K562 (cell line): ENCODE data around the gene LRCH1. TPM values are rescaled to one million over a fixed set of nuclear protein-coding genes. Genes with fewer than 3 reads are reported as not detected.

Experiments
- ATAC-seq: fragments of 200-7000 bp; cut with Tn5 transposase; 3 replicates; pipeline ENCODE4 v1.9.1; 2020; ENCODE audit warnings: moderate library complexity
- BruUV-seq: library from RNA; stranded (reverse); fragments of 400-500 nt; replicated peaks from 2 replicates; lab custom pipeline; 2021; lab: Mats Ljungman, UMichigan
- CTCF ChIA-PET: fragments of 300-600 bp; formaldehyde crosslinking; extraction: SDS; loops from one replicate; lab custom pipeline; 2021; ENCODE audit warnings: low intra/inter-chr PET ratio; lab: Yijun Ruan, JAX
- POLR2A ChIA-PET: fragments of 300-600, 350-650 bp; sonication (Branson Sonifier 250); formaldehyde crosslinking; extraction: SDS; loops from one replicate; lab custom pipeline; 2021; ENCODE audit warnings: antibody characterized with exemption, inconsistent platforms; lab: Yijun Ruan, JAX
- DNase-seq, 4 experiments: peaks; one replicate each; pipeline versions ENCODE4 v3.0.0 to v3.0.0-alpha.2; 2011 to 2018; ENCODE audit warnings: low spot score in 3 of 4, mixed read lengths in 3 of 4; ENCODE audit errors: extremely low read depth in 1 of 4
- FAIRE-seq: peaks from 2 replicates; lab custom pipeline; 2011; peaks lifted over from hg19 to GRCh38; lab: Jason Lieb, UNC
- H2AFZ ChIP-seq: 2 replicates; pipeline ENCODE4 v1.6.0; 2011; ENCODE audit warnings: low read depth, low read length, control low read depth, inconsistent platforms
- H3K27ac ChIP-seq: fragments of 200-600 bp; 3 replicates; pipeline ENCODE4 v1.8.0; 2011; ENCODE audit warnings: low read depth, mild to moderate bottlenecking, control low read depth, inconsistent platforms, low read length, moderate library complexity, mixed read lengths; ENCODE audit errors: extremely low read depth
- H3K27me3 ChIP-seq, 2 experiments: fragments of 300-600 bp in 1 of 2; 2 replicates in 1 of 2; 3 replicates in 1 of 2; pipeline versions ENCODE4 v1.6.0 to v1.8.0; 2011; ENCODE audit warnings: inconsistent platforms in 2 of 2, low read length in 2 of 2, mild to moderate bottlenecking in 1 of 2, mixed read lengths in 1 of 2, moderate library complexity in 1 of 2; ENCODE audit not compliant: control insufficient read depth in 2 of 2, insufficient read depth in 2 of 2
- H3K36me3 ChIP-seq: fragments of 300-600 bp; 3 replicates; pipeline ENCODE4 v1.8.0; 2011; ENCODE audit warnings: mild to moderate bottlenecking, low read length, inconsistent platforms; ENCODE audit not compliant: control insufficient read depth, insufficient read depth
- H3K4me1 ChIP-seq, 2 experiments: fragments of 200-600 bp in 1 of 2; replicated peaks in 1 of 2; 2 replicates in 1 of 2; 3 replicates in 1 of 2; pipeline versions ENCODE4 v1.5.1 to v1.8.0; 2011; ENCODE audit warnings: inconsistent platforms in 2 of 2, low read length in 2 of 2, mild to moderate bottlenecking in 1 of 2, mixed read lengths in 1 of 2, moderate library complexity in 1 of 2; ENCODE audit not compliant: control insufficient read depth in 2 of 2, insufficient read depth in 2 of 2
- H3K4me2 ChIP-seq: 2 replicates; pipeline ENCODE4 v1.6.1; 2011; ENCODE audit warnings: low read length, control low read depth, inconsistent platforms, mixed read lengths; ENCODE audit not compliant: insufficient read depth
- H3K4me3 ChIP-seq: fragments of 200-600 bp; sonication (generic), shearing (Covaris generic); 2 replicates; pipeline ENCODE4 v1.5.1; 2016; ENCODE audit warnings: control low read depth, inconsistent platforms
- H3K79me2 ChIP-seq: fragments of 200-600 bp; 3 replicates; pipeline ENCODE4 v1.8.0; 2011; ENCODE audit warnings: low read length, inconsistent platforms; ENCODE audit not compliant: control insufficient read depth, insufficient read depth
- H3K9ac ChIP-seq, 2 experiments: 2 replicates each; pipeline versions ENCODE4 v1.6.0 to v1.6.1; 2011; ENCODE audit warnings: low read depth in 2 of 2, low read length in 2 of 2, control low read depth in 1 of 2, inconsistent platforms in 1 of 2, mild to moderate bottlenecking in 1 of 2, mixed read lengths in 1 of 2; ENCODE audit not compliant: insufficient read depth in 1 of 2
- H3K9me1 ChIP-seq: one replicate; pipeline ENCODE4 v1.6.0; 2011; ENCODE audit warnings: inconsistent platforms, mild to moderate bottlenecking, low read length, moderate library complexity; ENCODE audit not compliant: control insufficient read depth, insufficient read depth
- H3K9me3 ChIP-seq: replicated peaks from 2 replicates; pipeline ENCODE4 v1.5.1; 2011; ENCODE audit warnings: low read depth, low read length, inconsistent platforms; ENCODE audit not compliant: control insufficient read depth, insufficient read depth
- H4K20me1 ChIP-seq: replicated peaks from 2 replicates; pipeline ENCODE4 v1.6.1; 2011; ENCODE audit warnings: low read length, inconsistent platforms, mixed read lengths; ENCODE audit not compliant: control insufficient read depth, insufficient read depth
- BRF1 ChIP-seq: IDR thresholded peaks from 3 replicates; pipeline ENCODE4 v1.6.1; 2011; ENCODE audit warnings: borderline replicate concordance, mild to moderate bottlenecking; ENCODE audit not compliant: insufficient read length; ENCODE audit errors: extremely low read depth
- COPS2 ChIP-seq: fragments of 450-650 bp; conservative IDR thresholded peaks from 2 replicates; pipeline ENCODE4 v1.6.1; 2016; ENCODE audit warnings: mild to moderate bottlenecking, moderate library complexity
- CREB5 ChIP-seq: fragments of 250-450 bp; sonication (Bioruptor Pico); IDR thresholded peaks from 2 replicates; pipeline ENCODE4 v1.5.0; 2020; ENCODE audit warnings: mild to moderate bottlenecking
- EHMT2 ChIP-seq: fragments of 450-650 bp; IDR thresholded peaks from 2 replicates; pipeline ENCODE4 v1.6.1; 2018; ENCODE audit warnings: antibody characterized with exemption
- FOS ChIP-seq: IDR thresholded peaks from 3 replicates; pipeline ENCODE4 v1.6.1; 2011; ENCODE audit not compliant: insufficient read length; ENCODE audit errors: extremely low read depth
- HEY1 ChIP-seq: fragments of 250-450 bp; sonication (Bioruptor Pico); IDR thresholded peaks from 2 replicates; pipeline ENCODE4 v1.5.0; 2020; ENCODE audit warnings: mild to moderate bottlenecking, moderate library complexity, borderline replicate concordance
- MAZ ChIP-seq, 2 experiments: fragments of 450-650 bp in 1 of 2; sonication (generic) in 1 of 2; formaldehyde crosslinking; IDR thresholded peaks in 1 of 2; conservative IDR thresholded peaks in 1 of 2; 2 replicates each; pipeline versions ENCODE4 v1.4.0 to v1.5.0; 2020; ENCODE audit warnings: mild to moderate bottlenecking in 1 of 2, missing genetic modification reagents in 1 of 2
- MCM5 ChIP-seq: fragments of 450-650 bp; IDR thresholded peaks from 2 replicates; pipeline ENCODE4 v1.6.1; 2016; ENCODE audit warnings: low read depth
- NELFE ChIP-seq: IDR thresholded peaks from 2 replicates; pipeline ENCODE4 v1.6.1; 2011; ENCODE audit warnings: mild to moderate bottlenecking; ENCODE audit not compliant: insufficient read depth, insufficient read length
- POLR2H ChIP-seq: IDR thresholded peaks from 2 replicates; pipeline ENCODE4 v1.6.1; 2016; ENCODE audit warnings: missing genetic modification characterization, low read depth, mild to moderate bottlenecking, control low read depth, missing compliant biosample characterization, moderate library complexity
- RBBP5 ChIP-seq: fragments of 200-600 bp; sonication (generic); IDR thresholded peaks from 2 replicates; pipeline ENCODE4 v1.6.1; 2012; ENCODE audit warnings: borderline replicate concordance, mild to moderate bottlenecking, low read length, control low read depth, inconsistent platforms; ENCODE audit not compliant: insufficient read depth, poor library complexity, severe bottlenecking
- ZBTB40 ChIP-seq, 2 experiments: fragments of 450-650 bp in 1 of 2; sonication (generic) in 1 of 2; formaldehyde crosslinking in 1 of 2; IDR thresholded peaks; 2 replicates each; pipeline versions ENCODE4 v1.7.1 to v1.9.0; 2016 to 2022; ENCODE audit warnings: inconsistent platforms in 1 of 2, mild to moderate bottlenecking in 1 of 2, missing genetic modification reagents in 1 of 2
- WGBS: fragments of 100-300 bp; shearing (Covaris generic); methylation state at CpG from one replicate; pipeline ENCODE4 v1.1.6; 2016; ENCODE audit warnings: low coverage, mixed read lengths; ENCODE audit not compliant: insufficient coverage; ENCODE audit errors: missing lambda C conversion rate; 5-methylcytosine and 5-hydroxymethylcytosine counted together
- in situ Hi-C: fragments of 300-500 bp; cut with MboI; formaldehyde crosslinking; loops from 4 replicates; pipeline ENCODE4 v1.15.0; 2018; ENCODE audit warnings: inconsistent platforms, mixed read lengths
- intact Hi-C: fragments of 100-400 bp; cut with micrococcal nuclease; formaldehyde crosslinking; loops from 2 replicates; pipeline ENCODE4 v1.14.2; 2022
- polyA plus RNA-seq, 8 experiments: library from polyadenylated mRNA; depleted of rRNA in 4 of 8; stranded (reverse) in 5 of 8; unstranded in 3 of 8; fragments of >200 nt; fragmentation: Nextera tagmentation in 2 of 8; fragmentation: Illumina TruSeq in 1 of 8; extraction: Ambion mirVana in 2 of 8; extraction: Trizol in 1 of 8; gene quantifications; 2 replicates each; pipeline versions ENCODE4 v1.2.1 to v1.2.3, GENCODE V29; 2011 to 2014; ENCODE audit warnings: inconsistent platforms in 1 of 8, missing spikeins in 1 of 8
- total RNA-seq, 7 experiments: library from RNA; depleted of rRNA in 6 of 7; stranded (reverse); fragments of >200 nt in 6 of 7; fragmentation: Illumina TruSeq in 2 of 7; extraction: Trizol in 2 of 7; gene quantifications; 2 replicates each; pipeline versions ENCODE4 v1.2.1 to v1.2.3, GENCODE V29; 2011 to 2021; ENCODE audit warnings: low replicate concordance in 1 of 7

The LRCH1 gene
- total and polyA plus RNA-seq, 9 of the 15 experiments (the other 6 are each of a cell fraction or from before 2014, with no cell fraction given), result 1.1 to 6.8 (median 3.7) TPM

DNA sequence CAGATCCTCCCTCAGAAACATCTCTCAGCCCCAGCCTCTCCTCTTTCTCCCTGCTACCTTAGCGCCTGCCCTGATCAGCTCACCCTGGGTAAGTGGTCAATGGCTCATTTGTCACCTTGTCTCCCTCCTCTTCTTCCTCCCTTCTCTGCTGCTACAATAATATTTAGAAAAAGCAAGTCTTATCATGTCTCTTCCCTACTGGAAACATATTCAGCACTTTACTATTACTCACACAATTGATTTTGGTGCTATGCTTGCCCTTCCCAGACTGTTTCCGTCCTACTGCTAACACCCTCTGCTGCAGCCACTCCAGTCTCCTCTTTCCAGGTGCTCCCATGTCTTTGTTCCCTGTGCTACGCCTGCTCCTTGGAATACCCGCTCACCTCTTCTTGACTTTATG is 208.2 kb downstream of the LRCH1 start:
- Histone ChIP-seq H4K20me1 (no peaks in the 10 kb centered on the region), H3K27ac (no peak overlapping the region), H3K9me1 (no peaks in the 10 kb centered on the region), H3K9ac (no peak overlapping the region), H3K27me3 (peaks cover 2 to 10% of the 10 kb centered on the region in 2 experiments; a peak in 3 of 5 replicates), H3K79me2 (no peaks in the 10 kb centered on the region), H3K9me3 (no peaks in the 10 kb centered on the region), H2AFZ (no peak overlapping the region), H3K4me3 (no peak overlapping the region), H3K4me1 (no peaks in the 10 kb centered on the region), H3K4me2 (no peak overlapping the region), H3K36me3 (no peaks in the 10 kb centered on the region)
- in situ Hi-C loops (no loop called here), intact Hi-C loops (no loop called here)
- 0% methylated on average over 4 of the region's 4 CpGs for WGBS
- ChIA-PET POLR2A (no interaction called here), CTCF (interaction anchor here (0.6 kb wide), 1 partner anchor 1574 kb away, joined by 3 read pairs; no protein-coding TSS in a partner anchor)
- FAIRE-seq (no peak), ATAC-seq (no peak; the same call in 2 of the 3 replicates), DNase-seq (no peak)
- BruUV-seq, result no TSS peak
- TF ChIP-seq RBBP5 (no peak), HEY1 (CRISPR knock-in tag) (no peak), POLR2H (tag) (no peak), EHMT2 (no peak), FOS (no peak), NELFE (no peak), MCM5 (no peak), ZBTB40 (IDR thresholded peaks at IDR 0.05) (no peak), ZBTB40 (CRISPR knock-in tag; IDR thresholded peaks at IDR 0.05) (no peak), CREB5 (CRISPR knock-in tag) (no peak), MAZ (CRISPR knock-in tag; conservative IDR thresholded peaks at IDR 0.05 in 1 of 2, IDR thresholded peaks at IDR 0.05 in 1 of 2) (no peak), COPS2 (no peak), BRF1 (no peak)
